HG03039 (cell line): ENCODE measurements around the gene CXCR5.

Experiments
- ATAC-seq: cut with Tn5 transposase; IDR thresholded peaks from one replicate; pipeline ENCODE4 v1.9.1; 2021; ENCODE audit warnings: mild to moderate bottlenecking, moderate library complexity; ENCODE audit not compliant: unreplicated experiment

CXCR5 gene

DNA sequence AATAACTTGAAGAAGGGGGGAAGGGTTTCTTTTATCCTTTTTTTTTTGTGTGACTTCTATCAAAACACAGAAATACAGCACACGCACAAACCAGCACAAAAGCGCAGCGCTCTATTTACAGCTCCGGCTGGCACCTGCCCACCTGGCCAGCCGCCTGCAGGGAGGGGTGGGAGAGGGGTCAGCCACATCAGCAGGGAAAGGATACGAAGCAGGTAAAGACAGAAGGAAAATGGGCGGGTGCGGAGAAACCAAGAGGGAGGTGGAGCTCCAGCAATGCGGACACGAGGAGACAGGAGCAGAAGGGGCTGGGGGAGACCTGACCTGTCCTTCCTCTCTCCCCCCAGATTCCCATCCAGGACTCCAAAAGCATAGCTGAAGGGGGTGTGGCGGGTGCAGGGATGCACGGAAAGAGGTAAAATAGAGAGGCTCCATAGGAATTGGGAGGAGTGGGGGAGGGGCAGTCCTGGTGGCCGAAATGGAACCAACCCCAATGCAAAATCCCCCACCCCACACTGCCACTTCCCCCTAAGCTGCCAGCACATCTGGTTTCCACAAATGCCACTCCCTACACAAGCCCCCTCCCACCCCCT lies 14.1 kb downstream of the CXCR5 start:
- ATAC-seq, result no peak

DNA sequence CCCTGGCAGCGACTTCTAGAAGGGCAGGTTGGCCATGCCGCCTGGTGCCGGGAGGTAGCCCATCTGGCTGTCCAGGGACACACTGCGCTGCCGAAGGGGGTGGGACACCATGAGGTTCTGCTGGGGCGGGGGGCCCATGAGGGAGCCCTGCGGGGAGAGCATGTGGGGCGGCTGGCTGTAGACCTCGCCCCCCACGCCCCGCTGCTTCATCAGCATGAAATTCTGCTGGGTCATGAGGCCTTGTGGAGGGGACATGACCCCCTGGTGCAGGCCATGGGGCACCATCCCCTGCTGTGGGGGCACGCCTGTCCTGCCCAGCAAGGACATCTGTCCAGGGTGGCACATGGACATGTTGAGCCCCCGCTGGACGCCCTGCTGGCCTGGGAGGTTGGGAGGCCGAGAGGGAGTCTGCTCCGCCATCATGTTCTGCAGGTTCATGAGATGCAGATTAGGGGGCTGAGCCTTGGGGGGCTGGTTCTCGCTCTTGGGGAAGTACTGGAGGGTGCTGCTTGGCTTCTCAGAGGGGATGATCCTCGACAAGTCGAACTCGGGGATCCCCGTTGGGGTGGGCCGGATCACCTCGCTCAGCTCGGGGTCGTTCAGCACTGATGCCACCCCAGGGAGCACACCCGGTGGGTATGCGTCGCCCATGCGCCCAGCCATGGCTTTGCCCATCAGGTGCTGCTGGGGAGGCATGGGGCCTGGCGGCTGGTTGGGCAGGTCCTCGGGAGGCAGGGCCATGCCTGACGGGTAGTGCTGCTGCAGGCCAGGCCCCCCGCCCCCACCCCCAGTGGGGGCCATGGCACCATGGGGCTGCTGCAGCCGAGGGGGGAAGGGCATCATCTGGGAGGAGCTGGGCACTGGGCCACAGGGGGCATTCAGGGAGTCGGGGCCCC lies 15.0 kb downstream of the CXCR5 start:
- ATAC-seq, result no peak

GRCh38 chr11:118899296-118899688 lies 15.6 kb downstream of the CXCR5 start:
- no peak for ATAC-seq

- no peak for ATAC-seq
These were observed 16.1 kb downstream of the CXCR5 start for GRCh38 chr11:118899706-118900360.

GRCh38 chr11:118900535-118901384 lies 17.1 kb downstream of the CXCR5 start:
- ATAC-seq, result no peak

DNA sequence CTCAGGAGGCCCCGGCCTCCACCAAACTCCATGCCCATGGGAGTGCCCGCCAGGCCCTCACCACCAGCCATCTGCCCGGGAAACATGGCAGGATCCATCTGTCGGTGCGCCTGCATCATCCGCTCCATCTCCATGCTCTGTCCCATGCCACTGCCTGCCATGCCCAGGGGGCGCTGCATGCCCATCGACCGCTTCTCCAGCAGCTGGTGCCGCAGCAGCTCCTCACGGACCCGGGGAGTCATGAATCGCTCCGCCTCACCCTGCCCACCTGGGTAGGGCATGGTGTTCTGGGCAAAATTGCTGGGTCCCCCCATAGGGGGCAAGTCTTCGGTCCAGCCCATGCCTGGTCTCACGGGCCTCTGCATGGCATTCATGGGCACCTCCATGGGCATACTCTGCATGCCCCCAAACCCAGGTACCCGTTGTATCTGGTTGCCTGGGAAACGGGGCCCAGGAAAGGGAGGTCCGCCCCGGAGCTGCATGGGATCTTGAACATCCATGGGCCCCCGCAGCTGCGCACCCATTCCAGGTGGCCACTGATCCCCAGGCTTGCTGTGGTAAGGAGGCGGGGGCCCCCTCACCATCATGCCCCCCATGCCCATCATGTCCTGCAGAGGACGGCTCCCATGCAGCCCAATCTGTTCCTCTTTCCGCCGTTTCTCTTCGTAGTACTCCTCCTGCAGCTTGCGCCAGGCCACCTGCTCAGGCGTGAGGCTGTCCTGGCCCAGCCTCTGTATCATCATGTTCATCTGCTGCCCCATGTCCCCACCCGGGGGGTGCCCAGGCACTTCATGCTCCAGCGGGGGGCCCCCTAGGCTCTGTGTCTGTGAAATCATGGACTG lies 18.0 kb downstream of the CXCR5 start:
- ATAC-seq, result no peak

DNA sequence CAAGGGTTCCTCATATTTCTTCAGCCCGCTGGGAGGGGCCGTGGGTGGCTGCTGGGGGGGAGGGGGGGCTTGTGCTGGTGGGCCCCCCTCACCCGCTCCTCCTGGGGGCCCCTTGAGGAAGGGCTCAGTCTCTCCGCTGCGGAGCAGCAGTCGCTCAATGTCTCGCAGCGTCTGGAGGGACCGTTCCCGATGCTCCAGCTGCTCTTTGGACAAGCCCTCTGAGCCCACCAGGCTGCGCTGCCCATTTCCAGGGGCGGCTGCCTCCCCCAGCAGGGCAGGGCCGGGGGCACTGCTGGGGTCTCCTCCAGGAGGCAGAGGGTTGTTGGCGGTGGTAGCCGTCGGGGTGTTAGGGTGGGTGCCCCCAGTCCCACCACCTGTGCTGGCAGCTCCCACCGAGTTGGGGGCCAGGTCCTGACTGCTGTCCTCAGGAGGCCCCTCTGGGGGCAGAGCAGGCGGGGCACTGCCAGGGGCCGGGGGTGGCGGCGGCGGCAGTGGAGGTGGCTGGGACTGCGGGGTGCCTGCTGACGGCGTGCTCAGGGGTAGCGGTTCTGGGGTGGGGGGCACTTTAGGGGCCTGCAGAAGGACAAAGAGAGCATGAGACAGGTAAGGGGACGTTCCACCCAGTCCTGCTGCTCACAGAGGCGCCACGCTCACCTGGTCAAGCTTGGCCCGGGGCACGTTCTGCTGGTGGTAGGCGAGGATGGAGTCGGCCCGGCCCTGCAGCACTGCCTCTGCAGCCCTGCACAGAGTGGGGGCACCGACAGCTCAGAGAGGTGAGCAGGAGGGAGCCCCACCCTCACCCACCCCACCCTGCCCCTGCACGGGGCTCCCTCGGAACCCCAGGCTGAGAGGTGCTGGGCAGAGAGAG lies 18.9 kb downstream of the CXCR5 start:
- no peak for ATAC-seq

DNA sequence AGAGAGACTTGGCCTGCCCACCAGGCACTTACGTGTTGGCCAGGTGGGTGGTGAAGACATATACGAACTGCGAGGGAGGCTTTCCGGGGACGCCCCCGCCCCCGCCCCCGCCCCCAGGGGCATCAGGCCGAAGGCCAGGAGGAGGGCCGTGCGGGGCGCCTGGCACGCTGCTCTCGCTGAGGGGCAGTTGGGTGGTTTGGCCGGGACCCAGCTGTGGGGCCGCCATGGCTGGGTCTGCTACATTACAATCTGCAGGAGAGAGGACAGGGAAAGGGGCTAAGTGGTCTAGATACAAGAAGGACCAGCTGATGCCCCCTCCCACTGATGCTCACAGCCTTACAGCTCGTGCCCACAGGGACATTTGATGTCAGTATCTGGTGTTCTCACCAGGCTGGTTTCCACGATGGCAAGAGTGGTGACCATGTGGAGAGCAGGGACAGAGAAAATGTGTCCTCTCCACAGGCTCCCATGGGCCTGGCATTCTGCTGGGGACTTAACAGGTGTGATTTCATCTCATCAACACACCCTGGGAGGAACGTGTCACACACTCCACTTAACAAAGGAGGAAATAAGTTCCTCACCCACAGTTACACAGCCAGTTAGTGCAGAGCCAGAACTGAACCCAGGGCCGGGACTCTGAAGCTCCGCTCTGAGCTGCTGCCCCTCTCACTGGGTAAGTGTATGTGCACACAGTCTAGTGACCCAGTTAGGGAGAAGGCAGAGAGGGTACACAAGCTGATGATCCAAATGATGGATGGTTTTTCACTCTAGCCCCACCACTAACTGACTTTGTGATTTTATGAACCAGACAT lies 19.7 kb downstream of the CXCR5 start:
- no peak for ATAC-seq

- no peak for ATAC-seq
These were observed 23.7 kb downstream of the CXCR5 start for GRCh38 chr11:118907051-118908042.

DNA sequence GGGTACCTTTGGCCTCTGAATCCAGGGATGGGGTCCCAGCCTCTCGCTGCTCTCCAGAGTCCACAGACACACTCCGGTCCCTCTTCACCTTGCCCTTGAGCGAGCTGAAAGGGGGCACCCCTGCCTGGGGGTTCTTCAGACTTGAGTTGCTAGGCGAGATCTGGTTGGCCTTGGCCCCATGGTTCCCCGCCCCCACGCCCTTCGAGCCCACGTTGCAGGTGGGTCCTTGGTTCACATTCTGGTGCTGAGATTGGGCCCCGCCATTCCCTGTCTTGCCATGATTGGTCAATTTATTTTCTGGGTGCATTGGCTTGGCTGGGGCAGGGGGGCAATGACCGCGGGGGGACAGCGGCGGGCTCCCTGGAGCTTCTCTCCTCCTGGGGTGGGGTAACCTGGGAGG lies 24.6 kb downstream of the CXCR5 start:
- ATAC-seq, result no peak

- no peak for ATAC-seq
These were observed 25.4 kb downstream of the CXCR5 start for GRCh38 chr11:118908901-118909618.

- ATAC-seq, result no peak
These were observed 26.1 kb downstream of the CXCR5 start for GRCh38 chr11:118909619-118910308.

GRCh38 chr11:118910309-118911112 lies 26.8 kb downstream of the CXCR5 start:
- no peak for ATAC-seq

- no peak for ATAC-seq
These were observed 27.6 kb downstream of the CXCR5 start for GRCh38 chr11:118911113-118911879.
